Measurements from ENCODE around the gene ANTXR2. TPM values are rescaled to one million over a fixed set of nuclear protein-coding genes. Genes with fewer than 3 reads are reported as not detected.

The ANTXR2 gene
- total and polyA plus RNA-seq, 2 donors (not counting 3 experiments of a cell fraction or from before 2014, with no cell fraction given) = 6.6 to 64.6 TPM

GRCh38 chr4:79949178-79949577 lies 123.9 kb downstream of the ANTXR2 start:
- no peak for FAIRE-seq
- POLR2A ChIA-PET = no interaction called here
- no TSS peak for BruUV-seq (replicated peaks)

More at GRCh38 chr4:79949178-79949577, 123.9 kb downstream of the ANTXR2 start:
- DNase-seq (ENCODE audit: low read depth, low spot score) = no peak
- H3K9ac ChIP-seq (replicated peaks; ENCODE audit: extremely low read depth, insufficient read depth, low read length) = no peak overlapping the region
- TF ChIP-seq JUN (IDR thresholded peaks at IDR 0.05; ENCODE audit: borderline replicate concordance, insufficient read depth, insufficient read length, low read depth) = no peak
- TF ChIP-seq POLR2A (IDR thresholded peaks at IDR 0.05; ENCODE audit: low read depth, low read length) = no peak
- TF ChIP-seq FOS (IDR thresholded peaks at IDR 0.05; ENCODE audit: borderline replicate concordance, insufficient read depth, low read length) = no peak
- TF ChIP-seq MAX (IDR thresholded peaks at IDR 0.05; ENCODE audit: insufficient read depth, insufficient read length) = no peak
- TF ChIP-seq CTCF (IDR thresholded peaks at IDR 0.05; ENCODE audit: extremely low read depth in 1 of 2, insufficient read depth in 1 of 2, low read depth in 1 of 2, low read length in 2 of 2) = no peak
- TF ChIP-seq POLR2AphosphoS5 (IDR thresholded peaks at IDR 0.05; ENCODE audit: insufficient read depth, low read depth, low read length) = no peak
- TF ChIP-seq GATA2 (IDR thresholded peaks at IDR 0.05; ENCODE audit: insufficient read depth, insufficient read length, low read depth, low read length) = no peak
- no peak for TF ChIP-seq EZH2 (IDR thresholded peaks at IDR 0.05; ENCODE audit: borderline replicate concordance, low read depth, low read length, severe bottlenecking)
- TF ChIP-seq MYC (IDR thresholded peaks at IDR 0.05; ENCODE audit: low read depth, low read length) = no peak
- no peak overlapping the region for H2AFZ ChIP-seq (ENCODE audit: low read depth, low read length)
- H3K4me3 ChIP-seq (replicated peaks in 1 of 3; ENCODE audit: insufficient read depth in 1 of 3, low read depth in 1 of 3, low read length in 3 of 3) = no peak overlapping the region
- no peaks in the 10 kb centered on the region for H4K20me1 ChIP-seq (replicated peaks; ENCODE audit: control insufficient read depth, extremely low read depth, insufficient read depth, low read length)
- H3K36me3 ChIP-seq (ENCODE audit: control insufficient read depth in 2 of 2, extremely low read depth in 1 of 2, insufficient read depth in 2 of 2, low read length in 2 of 2) = no peaks in the 10 kb centered on the region
- H3K79me2 ChIP-seq (ENCODE audit: control insufficient read depth, insufficient read depth, low read length) = no peaks in the 10 kb centered on the region
- peaks cover 2% of the 10 kb centered on the region for H3K9me1 ChIP-seq (replicated peaks; ENCODE audit: control insufficient read depth, extremely low read depth, insufficient read depth, low read length)
- H3K27me3 ChIP-seq (ENCODE audit: control insufficient read depth in 2 of 2, insufficient read depth in 2 of 2, low read length in 2 of 2) = no peaks in the 10 kb centered on the region
- H3K4me1 ChIP-seq (ENCODE audit: control insufficient read depth, extremely low read depth, insufficient read depth, low read length) = no peaks in the 10 kb centered on the region
- no peak overlapping the region for H3K27ac ChIP-seq (ENCODE audit: insufficient read depth, low read depth, low read length)
- no peaks in the 10 kb centered on the region for H3K9me3 ChIP-seq (replicated peaks; ENCODE audit: control insufficient read depth, insufficient read depth, low read length)
- CTCF ChIA-PET = interaction anchor here (1.4 kb wide), 1 partner anchor 13 kb away, joined by 4 read pairs; no protein-coding TSS in a partner anchor
- no peak overlapping the region for H3K4me2 ChIP-seq (ENCODE audit: insufficient read depth, low read length)
- dilution Hi-C loops (cut with MboI; ENCODE audit: extremely low pct_ligation_motif_present, low sequenced_read_pairs) = no loop called here
- intact Hi-C loops (cut with micrococcal nuclease) = no loop called here

Measured in endothelial cell of umbilical vein (primary cell).